ENCODE measurements around the gene NELFA.

Gene NELFA

DNA sequence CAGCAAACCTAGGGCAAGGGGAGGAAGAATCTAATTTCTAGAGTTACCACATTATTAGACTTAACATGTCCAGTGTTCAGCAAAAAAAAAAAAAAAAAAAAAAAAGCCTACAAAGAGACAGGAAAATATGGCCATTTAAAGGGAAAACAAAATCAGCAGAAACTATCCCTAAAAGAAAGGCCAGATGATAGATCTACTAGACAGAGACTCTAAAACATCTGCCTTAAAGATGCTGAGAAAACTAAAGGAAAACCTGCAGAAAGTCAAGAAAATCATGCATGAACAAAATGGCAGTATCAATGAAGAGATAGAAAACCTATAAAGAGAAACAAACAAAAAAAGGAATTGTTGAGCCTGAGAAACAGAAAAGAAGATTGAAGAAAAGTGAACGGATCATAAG lies 43.8 kb downstream of the NELFA start:
- no peak for DNase-seq (ENCODE audit: low spot score)

DNA sequence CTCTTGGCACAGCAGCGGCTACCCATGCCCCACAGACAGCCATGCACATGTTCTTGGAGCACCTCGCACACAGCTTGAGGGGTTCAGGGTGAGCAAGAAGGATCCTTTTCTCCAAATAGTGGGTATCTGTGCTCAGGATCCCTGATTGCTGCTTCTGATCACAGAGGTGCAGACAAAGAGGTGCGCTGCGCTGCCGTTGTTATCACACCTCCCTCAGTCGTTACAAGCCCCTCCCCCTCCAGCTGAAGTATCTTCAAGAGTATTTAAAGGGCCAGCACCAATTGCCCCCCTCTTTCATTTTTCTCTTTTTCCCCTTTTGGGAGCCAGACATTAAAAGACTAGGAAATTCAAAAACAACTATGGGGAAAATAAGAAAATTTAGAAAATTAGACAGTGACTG lies 44.3 kb downstream of the NELFA start:
- DNase-seq (ENCODE audit: low spot score), result no peak

DNA sequence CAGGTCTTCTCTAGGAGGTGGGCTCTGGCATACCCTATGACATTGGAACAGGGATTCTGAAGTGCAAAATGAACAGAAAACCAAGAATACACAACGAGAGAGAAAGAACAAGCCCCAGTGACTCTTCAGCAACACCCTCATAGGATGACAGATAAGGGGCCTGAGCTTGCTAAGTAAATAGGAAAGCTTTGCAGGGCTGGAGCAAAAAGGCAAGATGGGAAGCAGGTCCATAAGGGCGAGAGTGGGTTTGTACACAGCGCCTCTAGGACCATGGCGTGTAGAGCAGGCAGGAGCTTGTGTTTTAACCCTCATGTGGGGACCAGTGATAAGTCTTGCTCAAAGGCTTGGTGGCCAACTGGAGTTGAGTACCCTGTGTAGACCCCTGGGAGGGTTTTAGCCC lies 45.8 kb downstream of the NELFA start:
- no peak for DNase-seq (ENCODE audit: low spot score)

GRCh38 chr4:1961563-1961962 lies 47.2 kb downstream of the NELFA start:
- DNase-seq (ENCODE audit: low spot score), result no peak

DNA sequence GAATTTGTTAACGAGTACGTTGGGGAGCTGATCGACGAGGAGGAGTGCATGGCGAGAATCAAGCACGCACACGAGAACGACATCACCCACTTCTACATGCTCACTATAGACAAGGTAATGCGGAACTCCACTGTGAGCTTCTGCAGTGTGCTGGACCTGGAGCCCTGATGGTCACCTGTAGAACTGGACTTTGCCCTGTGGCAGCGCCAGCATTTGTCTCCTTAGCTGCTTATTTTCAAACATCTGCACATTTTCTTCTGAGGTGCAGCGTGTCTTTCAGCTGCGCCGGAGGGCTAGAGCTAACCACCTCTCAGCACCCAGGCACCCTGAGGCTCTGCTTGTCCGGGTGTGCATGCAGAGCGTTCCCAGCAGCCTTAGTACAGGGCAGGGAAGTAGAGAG lies 47.7 kb downstream of the NELFA start:
- no peak for DNase-seq (ENCODE audit: low spot score)

GRCh38 chr4:1960170-1960825 lies 48.5 kb downstream of the NELFA start:
- DNase-seq (ENCODE audit: low spot score), result no peak

DNA sequence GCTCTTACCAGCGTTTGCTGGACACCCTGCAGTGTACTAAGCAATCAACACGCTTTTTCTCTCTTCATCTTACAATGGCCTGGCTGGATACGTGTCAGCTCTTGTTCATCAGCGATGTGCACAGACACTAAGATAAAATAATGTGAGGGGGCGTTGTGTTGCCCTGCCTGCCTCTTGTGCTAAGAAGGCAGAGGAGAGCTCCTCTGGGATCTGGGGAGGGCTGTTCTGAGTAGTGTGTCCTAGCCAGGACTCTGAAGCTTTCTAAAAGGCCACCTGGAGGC lies 49.7 kb downstream of the NELFA start:
- DNase-seq (ENCODE audit: low spot score), result no peak

GRCh38 chr4:1958276-1959103 lies 50.3 kb downstream of the NELFA start:
- no peak for DNase-seq (ENCODE audit: low spot score)

DNA sequence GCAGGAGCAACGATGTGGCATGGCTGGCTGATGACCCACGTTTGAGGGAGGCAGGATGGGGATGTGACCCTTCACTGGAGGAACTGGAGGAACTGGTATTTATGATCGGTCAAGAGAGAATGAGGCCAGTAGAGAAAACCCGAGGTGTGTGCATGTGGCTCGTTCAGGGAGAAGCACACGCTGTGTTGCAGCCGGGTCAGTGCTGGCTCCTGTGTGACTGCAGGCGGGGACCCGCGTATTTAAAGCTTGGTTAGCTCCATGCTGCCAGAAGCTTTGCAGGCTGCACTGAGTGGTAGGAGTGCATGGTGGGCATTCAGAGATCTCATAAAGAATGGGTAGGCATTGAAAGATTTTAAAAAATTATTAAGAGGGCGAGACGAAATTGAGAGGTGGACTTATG lies 52.1 kb downstream of the NELFA start:
- DNase-seq (ENCODE audit: low spot score), result no peak

GRCh38 chr4:1953335-1953734 lies 55.4 kb downstream of the NELFA start:
- DNase-seq (ENCODE audit: low spot score), result no peak

DNA sequence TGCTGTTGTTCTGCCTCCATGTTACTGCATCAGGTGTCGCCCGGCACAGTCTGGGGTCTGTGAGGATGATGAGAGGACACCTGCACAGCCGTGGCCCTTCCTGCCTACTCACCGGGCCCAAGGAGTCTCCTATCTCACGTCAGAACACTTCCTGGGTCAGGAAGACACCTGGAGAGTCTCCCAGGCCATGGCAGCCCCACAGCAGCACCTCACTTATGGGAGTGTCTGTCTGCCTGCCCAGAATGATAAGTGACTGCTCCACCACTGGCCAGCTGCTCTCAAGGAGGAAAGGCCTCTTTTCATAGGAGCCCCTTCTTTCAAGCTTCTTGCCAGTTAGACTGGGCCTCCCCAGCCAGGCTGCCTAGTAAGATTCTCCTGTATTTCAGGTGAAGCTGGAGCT lies 56.1 kb downstream of the NELFA start:
- no peak for DNase-seq (ENCODE audit: low spot score)

DNA sequence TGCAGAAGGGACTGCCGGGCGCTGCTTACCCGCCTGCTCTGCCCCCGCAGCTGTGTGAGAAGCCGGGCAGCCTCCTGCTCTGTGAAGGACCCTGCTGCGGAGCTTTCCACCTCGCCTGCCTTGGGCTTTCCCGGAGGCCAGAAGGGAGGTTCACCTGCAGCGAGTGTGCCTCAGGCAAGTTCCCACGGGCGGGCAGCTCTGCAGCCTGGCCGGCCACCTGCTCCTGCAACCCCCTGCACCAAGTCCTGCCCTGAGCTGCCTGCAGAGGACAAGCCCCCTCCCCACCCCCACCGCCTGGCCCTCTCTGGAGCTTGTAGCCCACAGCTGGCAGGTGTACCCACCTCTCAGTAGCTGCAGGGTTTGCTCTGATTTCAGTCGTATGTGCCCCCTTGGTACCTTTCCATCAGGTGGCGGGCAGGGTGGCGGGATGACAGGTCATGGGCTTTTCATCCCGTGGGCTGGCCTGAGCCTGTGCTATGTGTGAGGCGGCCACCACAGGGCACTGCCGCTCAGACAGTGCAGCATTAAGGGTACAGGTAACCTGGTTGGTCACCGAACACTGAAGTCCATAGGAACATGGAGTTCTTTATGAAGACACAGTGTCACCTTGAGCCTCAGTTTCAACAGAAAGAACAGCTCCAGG lies 56.6 kb downstream of the NELFA start:
- no peak for DNase-seq (ENCODE audit: low spot score)

- no peak for DNase-seq (ENCODE audit: low spot score)
These were observed 58.4 kb downstream of the NELFA start for GRCh38 chr4:1950369-1950768.

- DNase-seq (ENCODE audit: low spot score), result no peak
These were observed 59.8 kb downstream of the NELFA start for GRCh38 chr4:1948892-1949436.

- DNase-seq (ENCODE audit: low spot score), result no peak
These were observed 60.5 kb downstream of the NELFA start for GRCh38 chr4:1948232-1948631.

DNA sequence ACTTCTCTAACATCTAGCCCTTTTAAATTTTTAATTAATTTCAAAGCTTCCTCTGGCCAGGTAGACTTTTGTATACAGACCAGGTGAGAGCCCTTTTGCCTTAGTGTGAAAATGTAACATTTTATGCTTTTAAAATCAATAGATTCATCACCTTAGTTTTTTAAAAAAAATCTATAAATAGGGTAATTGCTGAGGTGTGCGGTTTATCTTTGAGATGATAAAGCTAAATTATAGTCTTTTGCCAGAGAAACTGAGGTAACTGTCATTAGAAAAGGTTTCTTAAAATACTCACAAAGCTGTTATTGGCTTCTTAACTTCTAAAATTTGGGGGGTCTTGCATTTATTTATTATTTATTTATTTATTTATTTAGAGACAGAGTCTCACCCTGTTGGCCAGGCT lies 62.9 kb downstream of the NELFA start:
- DNase-seq (ENCODE audit: low spot score), result no peak

DNA sequence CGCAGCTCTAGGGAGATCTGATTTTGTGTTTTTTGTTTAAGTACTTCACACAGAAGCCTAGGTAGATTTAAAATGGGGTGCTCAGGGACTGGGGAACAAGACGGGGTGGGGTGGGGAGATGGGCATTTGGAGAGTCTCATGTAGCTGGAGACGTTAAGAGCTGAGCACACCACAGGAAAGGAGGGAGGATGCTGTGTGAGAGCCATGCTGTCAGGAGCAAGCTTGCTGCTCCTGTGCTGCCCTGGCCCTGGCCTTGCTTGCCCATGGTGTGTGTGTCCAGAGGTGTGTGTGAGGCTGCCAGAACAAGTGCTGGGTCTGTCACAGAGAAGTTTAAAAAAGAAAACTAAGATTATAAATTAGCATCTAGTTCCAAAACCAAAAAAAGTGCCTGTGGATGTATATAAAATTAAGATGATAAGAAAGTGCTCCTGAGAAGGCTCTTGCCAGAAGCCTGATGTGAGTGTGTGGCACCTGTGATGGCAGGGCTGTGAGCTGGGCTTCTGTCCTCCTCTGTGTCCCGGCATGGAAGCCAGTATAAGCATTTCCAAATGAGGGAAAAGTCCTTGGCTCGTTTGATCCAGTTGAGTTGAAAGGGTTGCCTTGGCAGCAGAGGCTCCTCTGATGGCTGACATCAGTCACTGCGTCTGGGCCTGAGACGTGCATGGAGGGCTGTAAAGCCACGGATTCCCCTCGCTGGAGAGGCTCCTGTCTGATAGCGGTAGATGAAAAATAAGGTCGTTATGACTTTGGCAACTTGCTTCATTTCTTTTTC lies 63.5 kb downstream of the NELFA start:
- DNase-seq (ENCODE audit: low spot score), result no peak

GRCh38 chr4:1943928-1944327 lies 64.8 kb downstream of the NELFA start:
- DNase-seq (ENCODE audit: low spot score), result no peak

GRCh38 chr4:1940566-1940965 lies 68.2 kb downstream of the NELFA start:
- no peak for DNase-seq (ENCODE audit: low spot score)

DNA sequence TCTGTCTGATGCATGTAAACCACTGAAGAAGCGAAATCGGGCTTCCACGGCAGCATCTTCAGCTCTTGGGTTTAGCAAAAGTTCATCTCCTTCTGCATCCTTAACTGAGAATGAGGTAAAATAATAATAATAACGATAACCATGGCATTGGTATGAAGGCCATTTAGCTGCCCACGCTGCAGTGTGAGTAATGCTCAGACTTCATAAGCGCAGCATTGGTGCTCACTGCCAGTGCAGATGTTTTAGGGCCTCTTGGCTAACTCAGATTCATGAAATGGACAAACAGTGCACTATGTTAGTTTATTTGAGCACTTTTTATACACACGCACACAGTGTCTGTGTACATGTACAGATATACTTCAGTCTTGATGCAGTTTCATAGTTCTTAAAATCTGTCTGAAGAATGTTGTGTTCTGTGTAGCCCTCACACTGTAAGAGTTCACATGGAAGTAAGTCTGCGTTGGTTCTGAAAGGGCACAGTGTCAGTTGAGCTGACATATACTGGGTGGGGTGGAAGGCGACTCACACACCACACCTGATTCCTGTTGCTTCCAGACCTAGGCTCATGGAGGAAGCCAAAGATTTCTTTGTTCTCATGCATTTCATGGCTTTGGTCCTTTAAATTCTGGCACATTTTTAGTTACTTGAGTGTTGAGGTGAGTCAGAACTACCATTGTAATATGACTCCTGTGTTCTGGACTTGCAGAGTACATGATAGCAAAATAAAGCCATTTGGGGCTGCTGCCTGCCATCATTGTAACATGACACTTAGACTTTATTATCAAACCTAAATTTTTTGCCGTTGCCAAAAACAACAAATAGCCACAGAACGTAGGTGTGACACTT lies 68.9 kb downstream of the NELFA start:
- no peak for DNase-seq (ENCODE audit: low spot score)

GRCh38 chr4:1938027-1938426 lies 70.7 kb downstream of the NELFA start:
- DNase-seq (ENCODE audit: low spot score), result no peak

DNA sequence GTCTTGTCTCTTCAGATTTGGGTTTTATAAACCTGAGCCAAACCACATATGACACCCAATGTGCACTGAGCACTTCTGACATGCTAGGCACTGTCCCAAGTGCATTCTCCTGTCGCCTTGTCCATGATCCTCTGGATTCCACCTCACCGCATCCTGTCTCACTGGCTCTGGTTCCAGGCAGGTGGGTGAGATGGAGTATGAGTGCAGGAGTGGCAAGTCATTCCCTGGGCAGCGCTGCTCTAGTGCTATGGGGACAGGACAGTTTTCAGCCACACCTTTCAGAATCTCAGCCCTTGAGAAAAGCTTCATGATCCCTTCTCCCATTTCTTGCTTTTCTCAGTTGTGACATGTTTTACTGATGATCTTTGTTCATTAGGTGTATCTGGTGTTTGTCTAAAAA lies 71.2 kb downstream of the NELFA start:
- DNase-seq (ENCODE audit: low spot score), result no peak

All from NAMALWA (cell line).